ENCODE results near the gene ACAD11.
"Not testable (repeated sequence)": the region's sequence is repeated elsewhere in the genome, so short reads cannot be mapped to it uniquely, and the experiment has no call there.

ACAD11 gene

DNA sequence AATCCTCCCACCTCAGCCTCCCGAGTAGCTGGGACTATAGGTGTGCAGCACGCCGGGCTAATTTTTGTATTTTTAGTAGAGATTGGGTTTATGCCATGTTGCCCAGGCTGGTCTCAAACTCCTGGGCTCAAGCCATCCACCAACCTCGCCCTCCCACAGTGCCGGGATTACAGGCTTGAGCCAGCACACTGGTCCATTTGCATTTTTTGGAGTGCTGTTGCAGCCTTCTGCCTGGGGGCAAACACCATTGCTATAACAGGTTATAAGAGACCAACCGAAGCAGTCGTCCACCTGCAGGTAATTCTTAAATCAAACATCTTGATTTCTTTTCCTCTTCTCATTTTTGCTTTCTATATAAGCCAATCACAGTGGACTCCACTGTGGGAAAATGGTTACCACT, 34.8 kb downstream of the ACAD11 start:
- no peak for DNase-seq (ENCODE audit: low spot score)
- TF ChIP-seq, protein P1, sequence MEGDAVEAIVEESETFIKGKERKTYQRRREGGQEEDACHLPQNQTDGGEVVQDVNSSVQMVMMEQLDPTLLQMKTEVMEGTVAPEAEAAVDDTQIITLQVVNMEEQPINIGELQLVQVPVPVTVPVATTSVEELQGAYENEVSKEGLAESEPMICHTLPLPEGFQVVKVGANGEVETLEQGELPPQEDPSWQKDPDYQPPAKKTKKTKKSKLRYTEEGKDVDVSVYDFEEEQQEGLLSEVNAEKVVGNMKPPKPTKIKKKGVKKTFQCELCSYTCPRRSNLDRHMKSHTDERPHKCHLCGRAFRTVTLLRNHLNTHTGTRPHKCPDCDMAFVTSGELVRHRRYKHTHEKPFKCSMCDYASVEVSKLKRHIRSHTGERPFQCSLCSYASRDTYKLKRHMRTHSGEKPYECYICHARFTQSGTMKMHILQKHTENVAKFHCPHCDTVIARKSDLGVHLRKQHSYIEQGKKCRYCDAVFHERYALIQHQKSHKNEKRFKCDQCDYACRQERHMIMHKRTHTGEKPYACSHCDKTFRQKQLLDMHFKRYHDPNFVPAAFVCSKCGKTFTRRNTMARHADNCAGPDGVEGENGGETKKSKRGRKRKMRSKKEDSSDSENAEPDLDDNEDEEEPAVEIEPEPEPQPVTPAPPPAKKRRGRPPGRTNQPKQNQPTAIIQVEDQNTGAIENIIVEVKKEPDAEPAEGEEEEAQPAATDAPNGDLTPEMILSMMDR (IDR thresholded peaks at IDR 0.05; ENCODE audit: extremely low read depth, missing control alignments): no peak

DNA sequence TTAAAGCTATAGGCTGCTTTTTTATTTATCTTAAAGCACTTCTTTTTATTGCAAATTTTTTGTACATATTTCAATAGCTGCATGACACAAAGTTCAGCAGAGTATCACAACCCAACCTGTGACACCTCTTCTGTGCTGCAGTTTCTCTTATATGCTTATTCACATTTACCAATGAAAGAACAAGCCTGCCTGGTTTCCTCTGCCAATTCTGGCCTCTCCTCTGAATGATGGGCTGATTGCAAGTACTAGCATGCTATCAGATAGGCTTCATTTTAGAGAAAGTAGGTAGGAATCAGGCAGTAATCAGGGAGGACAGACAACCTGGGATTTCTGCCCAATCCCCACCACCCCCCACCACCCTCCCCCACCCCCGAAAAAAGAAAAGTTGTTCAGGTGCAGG, 36.0 kb downstream of the ACAD11 start:
- TF ChIP-seq, protein P1 (IDR thresholded peaks at IDR 0.05; ENCODE audit: extremely low read depth, missing control alignments): no peak

DNA sequence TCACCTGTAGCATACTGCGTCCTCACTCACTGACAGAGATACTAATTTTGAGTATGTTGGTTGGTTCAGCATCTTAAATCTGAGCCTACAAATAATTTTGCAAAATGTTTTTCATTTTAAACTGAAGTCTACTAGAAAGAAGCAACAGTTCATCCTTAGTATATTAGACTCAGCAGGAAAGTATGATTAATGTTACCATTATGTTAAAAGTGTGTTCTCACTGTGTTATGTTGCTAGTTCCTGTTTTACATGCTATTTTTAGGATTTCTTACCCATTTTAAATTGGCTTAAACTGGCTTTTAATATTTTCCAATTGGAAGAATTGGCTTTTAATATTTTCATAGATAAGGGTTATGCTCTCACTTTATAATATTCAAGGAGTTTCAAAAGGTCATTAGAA, 36.8 kb downstream of the ACAD11 start:
- TF ChIP-seq, protein P1 (IDR thresholded peaks at IDR 0.05; ENCODE audit: extremely low read depth, missing control alignments): no peak

More for the DNA sequence above, 36.0 kb downstream of the ACAD11 start:
- DNase-seq (ENCODE audit: low spot score): no peak

DNA sequence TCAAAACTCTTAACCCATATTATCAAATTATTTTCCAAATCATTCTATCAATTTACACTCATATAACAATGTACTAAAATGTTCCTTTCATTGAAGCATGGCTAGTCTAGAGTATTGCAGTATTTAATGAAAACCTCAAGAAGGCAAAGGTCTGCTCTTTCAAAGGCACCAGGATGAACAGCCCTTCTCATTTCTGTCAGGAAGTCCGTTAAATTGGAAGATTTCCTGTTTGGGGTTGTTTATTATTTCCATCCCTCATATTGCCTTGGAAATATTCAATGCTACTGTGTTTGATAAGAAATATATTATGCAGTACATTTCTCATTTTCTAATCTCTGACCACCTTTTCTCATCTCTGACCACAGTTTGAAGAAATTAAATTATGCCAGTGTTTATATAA, 37.5 kb downstream of the ACAD11 start:
- no peak for DNase-seq (ENCODE audit: low spot score)
- TF ChIP-seq, protein P1 (IDR thresholded peaks at IDR 0.05; ENCODE audit: extremely low read depth, missing control alignments): no peak

More for the DNA sequence above, 36.8 kb downstream of the ACAD11 start:
- DNase-seq (ENCODE audit: low spot score): no peak

DNA sequence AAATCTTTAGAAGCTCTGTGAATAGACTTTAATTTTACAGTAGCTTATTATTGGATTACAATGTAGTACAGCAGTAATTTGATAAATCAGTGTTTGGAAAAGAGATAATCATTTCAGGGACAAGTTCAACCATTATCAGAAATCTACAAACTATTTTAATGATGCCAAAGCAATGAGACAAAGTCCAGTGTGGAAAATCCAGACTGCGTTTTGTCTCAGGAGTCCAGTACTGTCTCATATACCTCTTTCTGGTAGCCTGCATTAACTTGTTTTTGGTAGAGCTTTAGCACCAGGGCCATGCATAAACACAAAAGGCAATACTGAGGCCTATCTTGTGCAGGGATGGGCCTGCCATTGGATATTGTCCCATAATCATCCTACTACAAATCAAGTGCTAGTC, 42.8 kb downstream of the ACAD11 start:
- no peak for DNase-seq (ENCODE audit: low spot score)
- TF ChIP-seq, protein P1 (IDR thresholded peaks at IDR 0.05; ENCODE audit: extremely low read depth, missing control alignments): no peak

DNA sequence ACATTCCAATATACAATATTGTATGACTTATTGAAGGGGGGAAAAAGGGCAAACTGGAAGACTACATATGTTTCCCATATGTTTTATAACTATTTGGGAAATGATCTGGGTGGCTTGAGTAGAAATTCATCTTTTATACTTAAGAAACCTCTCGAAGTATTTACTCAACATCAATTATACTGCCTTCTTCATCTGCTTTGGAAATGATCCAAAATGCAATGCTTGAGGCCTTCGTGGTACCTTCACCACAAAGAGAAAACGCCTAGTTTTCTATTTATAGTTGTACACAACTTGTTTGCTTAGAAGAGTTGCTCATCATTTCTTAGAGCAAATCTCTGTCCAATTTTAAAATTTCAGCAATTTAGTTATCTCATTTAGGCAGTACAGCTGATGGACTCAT, 43.7 kb downstream of the ACAD11 start:
- DNase-seq (ENCODE audit: low spot score): no peak
- TF ChIP-seq, protein P1 (IDR thresholded peaks at IDR 0.05; ENCODE audit: extremely low read depth, missing control alignments): no peak

DNA sequence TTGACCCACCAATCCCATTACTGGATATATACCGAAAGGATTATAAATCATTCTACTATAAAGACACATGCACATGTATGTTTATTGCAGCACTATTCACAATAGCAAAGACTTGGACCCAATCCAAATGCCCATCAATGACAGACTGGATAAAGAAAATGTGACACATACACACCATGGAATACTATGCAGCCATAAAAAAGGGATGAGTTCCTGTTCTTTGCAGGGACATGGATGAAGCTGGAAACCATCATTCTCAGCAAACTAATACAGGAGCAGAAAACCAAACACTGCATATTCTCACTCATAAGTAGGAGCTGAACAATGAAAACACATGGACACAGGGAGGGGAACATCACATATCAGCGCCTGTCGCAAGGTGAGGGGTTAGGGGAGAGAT, 44.3 kb downstream of the ACAD11 start:
- not testable (repeated sequence) for DNase-seq (ENCODE audit: low spot score)

DNA sequence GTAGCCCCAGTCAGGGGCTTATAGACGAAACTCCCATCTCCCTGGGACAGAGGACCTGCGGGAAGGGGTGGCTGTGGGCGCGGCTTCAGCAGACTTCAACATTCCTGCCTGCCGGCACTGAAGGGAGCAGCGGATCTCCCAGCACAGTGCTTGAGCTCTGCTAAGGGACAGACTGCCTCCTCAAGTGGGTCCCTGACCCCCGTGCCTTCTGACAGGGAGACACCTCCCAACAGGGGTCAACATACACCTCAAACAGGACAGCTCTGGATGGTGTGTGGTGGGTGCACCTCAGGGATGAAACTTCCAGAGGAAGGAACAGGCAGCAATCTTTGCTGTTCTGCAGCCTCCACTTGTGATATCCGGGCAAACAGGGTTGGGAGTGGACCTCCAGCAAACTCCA, 53.0 kb downstream of the ACAD11 start:
- DNase-seq (ENCODE audit: low spot score): not testable (repeated sequence)

DNA sequence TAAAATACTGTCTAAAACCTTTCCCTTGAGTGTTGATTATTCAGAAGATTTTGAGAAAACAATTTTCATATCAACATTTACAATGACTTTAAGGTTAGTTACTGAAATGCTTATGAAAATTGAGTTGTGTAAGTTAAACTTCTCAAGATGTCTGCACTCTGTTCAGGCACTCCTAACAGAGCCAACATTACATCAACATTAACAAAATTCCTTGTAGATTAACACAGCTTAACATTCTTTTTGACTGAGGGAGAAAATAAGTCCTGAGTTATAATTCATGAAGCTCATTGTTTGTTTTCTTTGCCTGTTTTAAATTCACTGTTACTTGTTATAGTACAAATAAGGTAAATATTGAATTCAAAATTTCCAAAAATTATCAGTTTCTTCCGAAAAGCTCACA, 53.5 kb downstream of the ACAD11 start:
- TF ChIP-seq, protein P1 (IDR thresholded peaks at IDR 0.05; ENCODE audit: extremely low read depth, missing control alignments): no peak
- DNase-seq (ENCODE audit: low spot score): no peak
